NOMO-1 (cell line): ENCODE results near the gene HECA.

ENCODE experiments used
- DNase-seq, 2 experiments: peaks; one replicate each; lab custom pipeline; 2025; ENCODE audit not compliant: unreplicated experiment in 2 of 2; lab: John Stamatoyannopoulos, UW

The HECA gene

DNA sequence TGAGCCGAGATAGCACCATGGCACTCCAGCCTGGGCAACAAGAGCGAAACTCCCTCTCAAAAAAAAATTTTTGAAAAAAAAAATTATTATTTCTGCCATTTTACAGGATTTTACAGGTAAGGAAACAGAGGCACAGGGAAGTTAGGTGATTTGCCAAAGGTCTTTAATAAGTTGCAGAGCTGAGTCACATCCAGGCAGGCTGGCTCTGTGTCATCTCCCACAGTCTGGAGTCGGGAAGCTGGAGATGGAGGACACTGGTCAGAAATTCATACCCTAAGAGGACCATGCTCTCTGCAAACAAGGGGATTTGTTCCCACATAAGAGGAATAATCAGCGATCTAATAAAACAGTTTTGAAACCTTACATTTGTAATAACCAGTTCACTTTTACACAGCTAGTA, 24.1 kb downstream of the HECA start:
- DNase-seq: no peak

DNA sequence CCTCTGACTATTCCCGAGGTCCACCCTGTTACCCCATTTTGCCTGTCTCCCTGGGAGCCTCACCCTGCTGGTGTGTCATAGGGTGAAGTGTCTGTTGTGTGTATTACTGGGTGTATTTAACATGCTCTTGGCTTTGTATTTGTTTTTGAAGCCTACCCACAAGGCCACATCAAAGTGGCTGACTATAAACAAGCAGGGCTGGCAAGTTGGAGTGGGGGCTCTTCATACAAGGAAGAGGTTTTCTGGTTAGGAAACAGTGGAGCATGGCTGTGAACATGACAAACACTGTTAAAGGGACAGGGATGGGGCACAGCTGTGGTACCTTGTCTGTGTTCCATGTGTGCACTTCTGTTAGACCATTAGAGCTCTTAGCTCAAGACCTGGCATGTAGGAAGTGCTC, 26.3 kb downstream of the HECA start:
- no peak for DNase-seq

DNA sequence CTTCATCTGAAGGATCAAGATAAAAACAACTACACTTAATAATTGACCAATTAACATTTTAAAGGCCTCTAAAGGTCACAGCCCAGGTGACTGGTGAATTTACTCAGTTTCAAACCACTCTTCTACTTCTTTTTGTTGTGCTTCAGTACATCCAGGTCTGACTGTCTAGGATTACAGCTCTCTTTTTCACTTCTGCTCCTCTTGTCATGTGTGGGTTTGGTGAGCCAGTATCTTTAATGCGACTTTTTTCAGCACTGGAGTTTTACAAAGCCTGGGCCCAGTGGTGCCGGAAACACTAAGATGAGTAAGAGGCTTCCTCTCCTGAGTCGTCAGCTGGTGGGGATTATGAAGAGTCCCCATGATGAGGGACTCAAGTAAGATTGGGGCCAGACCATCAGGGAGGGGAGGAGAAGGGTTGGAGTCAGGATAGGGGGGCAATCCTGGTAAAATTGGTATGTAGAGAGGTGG, 27.0 kb downstream of the HECA start:
- DNase-seq: no peak

DNA sequence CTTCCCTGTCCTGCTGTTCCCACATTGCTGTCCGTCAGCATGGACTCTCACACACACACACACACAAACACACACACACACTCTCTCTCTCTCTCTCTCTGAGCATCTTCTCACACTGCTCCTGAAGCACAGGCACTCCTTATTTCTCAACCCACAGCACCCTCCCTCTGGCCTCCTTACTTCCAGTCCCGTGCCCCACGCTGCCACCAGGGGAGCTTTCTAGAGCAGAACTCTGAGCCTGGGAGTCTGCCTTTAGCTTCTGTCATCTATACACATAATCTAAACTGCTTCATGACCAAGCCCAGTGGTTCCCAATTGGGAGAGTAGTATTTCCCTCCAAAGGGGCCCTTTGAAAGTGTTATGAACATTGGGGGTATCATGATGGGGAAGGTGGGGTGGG, 29.1 kb downstream of the HECA start:
- DNase-seq: no peak

DNA sequence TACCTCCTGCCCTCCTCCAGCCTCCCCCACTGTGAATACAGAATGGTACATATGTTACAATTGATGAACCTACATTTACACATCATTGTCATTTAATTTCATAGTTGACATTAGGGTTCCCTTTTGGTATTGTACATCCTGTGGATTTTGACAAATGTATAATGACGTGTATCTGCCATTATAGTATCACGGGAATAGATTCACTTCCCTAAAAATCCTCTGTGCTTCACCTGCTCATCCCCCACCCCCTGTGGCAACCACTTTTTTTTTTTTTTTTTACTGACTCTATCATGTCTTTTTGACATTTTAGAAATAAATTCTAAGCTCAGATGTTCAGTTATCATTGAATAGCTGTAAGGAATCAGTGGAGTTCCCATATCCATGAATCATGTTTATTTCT, 30.4 kb downstream of the HECA start:
- peak in 1 of 2 experiments; percentile 31 for DNase-seq

DNA sequence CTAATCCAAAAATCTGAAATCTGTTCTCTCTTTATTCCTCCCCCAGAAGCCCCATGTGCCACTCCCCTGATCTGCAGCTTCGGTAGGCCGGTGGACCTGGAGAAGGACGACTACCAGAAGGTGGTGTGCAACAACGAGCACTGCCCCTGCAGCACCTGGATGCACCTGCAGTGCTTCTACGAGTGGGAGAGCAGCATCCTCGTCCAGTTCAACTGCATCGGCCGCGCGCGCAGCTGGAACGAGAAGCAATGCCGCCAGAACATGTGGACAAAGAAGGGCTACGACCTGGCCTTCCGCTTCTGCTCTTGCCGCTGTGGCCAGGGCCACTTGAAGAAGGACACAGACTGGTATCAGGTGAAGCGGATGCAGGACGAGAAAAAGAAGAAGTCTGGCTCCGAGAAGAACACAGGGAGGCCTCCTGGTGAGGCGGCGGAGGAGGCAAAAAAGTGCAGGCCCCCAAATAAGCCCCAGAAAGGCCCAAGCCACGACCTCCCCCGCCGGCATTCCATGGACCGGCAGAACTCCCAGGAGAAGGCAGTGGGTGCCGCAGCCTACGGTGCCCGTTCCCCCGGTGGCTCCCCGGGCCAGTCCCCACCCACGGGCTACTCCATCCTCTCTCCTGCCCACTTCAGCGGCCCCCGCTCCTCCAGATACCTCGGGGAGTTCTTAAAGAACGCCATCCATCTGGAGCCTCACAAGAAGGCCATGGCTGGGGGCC, 31.5 kb downstream of the HECA start:
- no peak for DNase-seq

DNA sequence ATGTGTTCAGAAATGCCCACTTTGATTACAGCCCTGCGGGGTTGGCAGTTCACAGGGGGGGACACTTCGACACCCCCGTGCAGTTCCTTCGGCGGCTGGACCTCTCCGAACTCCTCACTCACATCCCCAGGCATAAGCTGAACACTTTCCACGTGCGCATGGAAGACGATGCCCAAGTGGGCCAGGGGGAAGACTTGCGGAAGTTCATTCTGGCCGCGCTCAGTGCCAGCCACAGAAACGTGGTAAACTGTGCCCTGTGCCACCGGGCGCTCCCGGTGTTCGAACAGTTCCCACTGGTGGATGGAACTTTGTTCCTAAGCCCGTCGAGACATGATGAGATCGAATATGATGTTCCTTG, 32.1 kb downstream of the HECA start:
- DNase-seq: no peak

DNA sequence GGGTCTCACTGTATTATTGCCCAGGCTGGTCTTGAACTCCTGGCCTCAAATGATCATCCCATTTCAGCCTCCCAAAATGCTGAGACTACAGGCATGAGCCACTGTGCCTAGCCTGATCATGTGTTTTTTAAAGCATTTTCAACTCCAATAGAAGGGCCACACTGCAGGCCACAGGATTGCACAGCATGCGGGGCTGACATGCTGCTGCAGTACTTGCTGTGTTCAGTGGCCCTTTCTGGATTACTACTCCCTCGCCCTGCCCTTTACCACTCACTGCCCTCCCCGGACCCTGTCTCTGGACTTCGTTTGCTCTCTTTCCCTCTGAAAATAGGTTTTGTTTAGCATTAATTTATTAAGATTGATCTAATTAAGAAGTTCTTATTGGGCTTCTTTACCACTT, 37.3 kb downstream of the HECA start:
- DNase-seq: no peak

DNA sequence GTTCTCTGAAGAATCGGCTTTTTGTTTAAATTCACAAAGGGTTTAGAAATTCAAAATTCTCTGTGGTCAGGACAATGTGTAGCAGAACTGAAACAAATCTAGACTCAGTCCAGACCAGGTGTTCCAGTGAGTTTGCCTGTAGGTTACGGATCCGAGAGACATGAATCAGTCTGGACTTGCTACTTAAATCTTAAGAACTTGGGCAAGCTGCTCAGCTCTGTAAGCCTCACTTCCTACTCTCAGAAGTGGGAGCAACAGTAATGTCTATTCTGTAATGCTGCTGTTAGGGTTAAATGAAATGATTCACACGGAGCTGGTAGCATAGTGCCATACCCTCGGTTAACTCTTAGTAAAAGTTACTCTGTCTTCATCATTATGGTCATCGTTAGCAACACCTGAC, 37.7 kb downstream of the HECA start:
- no peak for DNase-seq

DNA sequence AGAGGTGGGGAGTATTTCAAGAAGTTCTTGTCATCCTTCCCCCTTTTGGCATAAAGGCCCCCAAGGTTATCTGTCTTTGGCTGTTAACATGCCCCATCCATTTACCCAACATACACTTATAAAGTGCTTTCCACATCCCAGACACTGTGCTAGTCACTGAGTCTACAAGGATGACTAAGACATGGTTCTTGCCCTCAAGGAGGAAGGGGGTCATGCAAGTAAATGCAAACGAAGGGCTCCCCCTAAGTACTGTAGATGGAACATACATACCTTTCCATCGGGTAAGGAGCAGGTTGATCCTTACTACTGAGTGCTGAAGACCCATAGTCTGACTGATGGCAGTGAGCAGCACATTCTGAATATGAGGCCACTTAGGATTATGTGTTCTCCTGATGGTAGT, 38.3 kb downstream of the HECA start:
- DNase-seq: no peak

DNA sequence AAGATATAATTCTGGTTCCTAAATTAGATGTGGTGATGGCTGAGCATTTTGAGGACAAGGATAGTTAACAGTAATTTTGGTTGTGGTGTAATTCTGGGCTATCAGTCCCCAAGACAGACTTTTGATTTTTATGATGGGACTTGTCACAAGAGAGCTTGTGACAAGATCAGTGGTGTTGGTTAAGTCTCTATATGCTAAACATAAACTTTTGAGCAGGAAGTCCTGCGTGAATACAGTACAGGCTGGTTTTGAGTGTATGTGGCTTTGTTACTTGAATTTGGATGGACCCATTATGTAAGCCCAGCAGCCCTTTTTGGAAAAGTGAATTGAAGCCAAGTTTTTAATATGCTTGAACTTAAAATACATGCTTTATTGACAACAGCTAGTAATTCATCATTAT, 38.9 kb downstream of the HECA start:
- no peak for DNase-seq

DNA sequence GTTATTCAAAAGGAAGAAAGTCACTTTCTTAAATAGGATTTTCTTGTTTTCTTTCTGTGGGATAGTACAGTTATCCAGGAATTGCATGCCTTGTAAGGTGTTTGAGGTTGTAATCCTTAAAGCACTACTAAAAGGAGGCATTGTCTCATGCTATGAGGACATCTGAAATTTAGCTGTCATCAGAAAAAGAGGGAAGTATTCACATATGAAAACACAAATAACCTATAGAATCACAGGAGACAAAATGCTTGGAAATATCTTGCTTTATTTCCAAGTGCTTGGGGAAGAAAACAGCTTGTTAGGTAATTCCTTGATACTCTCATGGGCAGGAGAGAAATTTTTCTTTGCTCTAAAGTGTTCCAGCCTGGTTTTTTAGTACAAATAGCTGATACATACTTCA, 40.1 kb downstream of the HECA start:
- peak in 1 of 2 experiments; percentile 36 for DNase-seq

DNA sequence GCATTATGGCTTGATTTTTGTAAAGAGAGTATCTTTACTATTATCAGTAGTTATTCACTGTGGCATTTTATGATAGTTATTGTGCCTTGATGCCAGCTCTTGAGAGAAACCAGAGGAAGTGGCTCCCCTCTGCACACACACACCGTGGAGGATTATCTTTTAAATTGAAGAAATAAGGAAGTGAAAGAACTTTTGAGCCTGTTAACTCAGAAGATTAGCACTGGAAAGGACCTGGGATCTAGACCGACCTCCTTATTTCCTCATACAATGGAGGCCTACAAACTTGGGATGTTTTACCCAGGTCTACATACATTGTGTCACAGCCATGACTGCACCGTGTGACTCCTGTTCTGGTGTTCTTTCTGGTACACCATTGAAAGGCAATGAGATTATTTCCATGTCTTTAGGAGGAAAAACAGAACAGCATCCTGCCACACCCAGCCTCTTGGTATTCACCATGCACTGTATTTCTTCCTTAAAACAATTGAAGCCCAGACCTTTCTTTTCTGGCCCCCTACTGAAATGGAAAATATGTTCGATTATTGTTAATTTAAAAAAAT, 40.6 kb downstream of the HECA start:
- peak; percentile 72 to 87 for DNase-seq

DNA sequence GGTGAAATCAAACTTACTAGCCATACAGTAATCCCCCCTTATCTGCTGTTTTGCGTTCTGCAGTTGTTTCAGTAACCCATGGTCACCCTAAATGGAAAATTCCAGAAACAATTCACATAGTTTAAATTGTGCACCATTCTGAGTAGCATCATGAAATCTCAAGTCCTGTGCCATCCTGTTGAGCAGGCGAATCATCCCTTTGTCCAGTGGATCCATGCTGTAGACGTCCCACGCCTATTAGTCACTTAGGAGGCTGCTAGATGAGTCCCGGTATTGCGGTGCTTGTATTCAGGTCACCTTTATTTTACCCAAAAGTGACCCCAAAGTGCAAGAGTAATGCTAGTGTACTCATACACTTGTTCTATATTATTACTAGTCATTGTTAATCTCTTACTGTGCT, 46.4 kb downstream of the HECA start:
- no peak for DNase-seq

DNA sequence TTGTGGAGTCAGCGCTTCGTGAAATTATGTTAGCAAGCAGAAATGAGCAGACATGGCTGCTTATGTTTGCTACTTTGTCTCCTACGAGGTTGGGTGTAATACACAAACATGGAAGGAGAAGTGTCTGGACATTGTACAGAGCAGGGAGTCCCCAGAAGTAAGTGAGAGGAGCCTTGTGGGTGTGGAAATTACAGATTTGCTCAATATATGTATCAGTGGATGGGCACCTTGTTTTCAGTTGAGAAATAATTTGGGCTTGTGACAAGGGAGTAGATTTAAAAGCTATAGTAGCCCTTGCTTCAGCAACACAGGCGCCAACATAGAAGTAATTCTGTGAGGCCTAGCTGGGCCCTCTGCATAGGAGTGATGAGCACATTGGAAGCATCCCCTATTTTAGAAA, 49.2 kb downstream of the HECA start:
- no peak for DNase-seq

DNA sequence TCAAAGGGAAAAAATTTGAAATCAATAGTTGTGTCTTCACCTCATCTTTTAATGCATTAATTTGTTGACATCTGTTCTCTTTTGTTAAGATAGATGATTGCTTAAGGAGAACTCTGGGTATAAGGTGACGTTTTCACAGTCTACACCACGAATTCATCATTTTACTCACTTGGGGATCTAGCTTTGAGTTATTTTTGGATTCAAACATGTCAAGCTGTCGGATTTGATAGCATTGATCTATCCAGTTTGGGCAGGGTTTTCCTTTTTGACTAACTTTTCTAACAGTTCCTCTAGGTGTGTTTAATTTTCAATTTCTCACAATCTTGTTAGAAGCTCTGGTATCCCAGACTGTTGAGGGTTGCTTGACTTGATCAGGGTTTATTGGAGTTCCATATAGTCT, 49.6 kb downstream of the HECA start:
- no peak for DNase-seq

DNA sequence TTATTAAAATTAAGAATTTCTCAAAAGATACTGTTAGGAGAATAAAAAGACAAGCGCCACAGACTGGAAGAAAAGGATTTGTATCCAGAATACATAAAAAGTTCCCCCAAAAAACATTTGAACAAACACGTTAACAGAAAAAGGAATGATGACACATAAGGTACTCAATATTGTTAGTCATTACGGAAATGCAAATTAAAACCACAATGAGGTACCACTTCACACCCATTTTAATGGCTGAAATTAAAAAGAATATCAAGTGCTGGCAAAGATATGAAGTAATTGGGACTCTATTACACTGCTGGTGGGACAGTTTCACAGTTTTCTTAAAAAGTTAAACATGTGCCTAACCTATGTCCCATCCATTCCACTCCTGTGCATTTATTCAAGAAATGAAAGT, 51.4 kb downstream of the HECA start:
- DNase-seq: no peak

DNA sequence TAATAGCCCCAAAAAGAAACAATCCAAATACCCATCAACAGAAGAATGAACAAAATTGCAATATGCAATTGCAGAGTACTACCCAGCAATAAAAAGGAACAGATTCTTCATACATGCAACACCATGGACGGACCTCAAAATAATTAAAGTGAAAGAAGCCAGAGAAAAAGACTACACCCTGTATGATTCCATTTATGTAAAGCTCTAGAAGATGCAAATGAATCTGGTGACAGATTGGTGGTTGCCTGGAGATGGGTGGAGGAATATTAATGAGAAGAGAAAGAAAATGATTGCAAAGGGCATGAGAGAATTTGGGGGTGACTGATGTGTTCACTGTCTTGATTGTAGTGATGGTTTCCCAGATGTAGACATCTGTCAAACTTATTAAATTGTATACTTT, 51.8 kb downstream of the HECA start:
- no peak for DNase-seq

DNA sequence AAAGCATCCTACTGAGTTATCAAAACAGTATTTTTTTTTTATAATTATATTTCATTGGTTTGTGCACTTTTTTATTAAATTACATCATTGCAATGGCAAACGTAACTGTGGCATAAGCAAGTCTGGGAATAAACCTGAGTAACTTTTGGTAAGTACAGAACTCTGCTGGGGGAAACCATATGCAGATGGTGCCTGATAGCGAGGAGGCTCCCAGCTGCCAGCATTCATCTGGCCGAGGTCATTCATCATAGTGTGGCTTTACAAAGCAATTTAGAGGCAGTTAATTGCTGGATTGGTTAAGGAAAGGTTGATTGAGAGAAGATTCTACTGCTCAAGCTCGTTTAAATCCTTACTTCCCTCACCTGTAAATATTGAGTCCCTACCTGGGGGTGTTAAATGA, 52.6 kb downstream of the HECA start:
- DNase-seq: no peak

DNA sequence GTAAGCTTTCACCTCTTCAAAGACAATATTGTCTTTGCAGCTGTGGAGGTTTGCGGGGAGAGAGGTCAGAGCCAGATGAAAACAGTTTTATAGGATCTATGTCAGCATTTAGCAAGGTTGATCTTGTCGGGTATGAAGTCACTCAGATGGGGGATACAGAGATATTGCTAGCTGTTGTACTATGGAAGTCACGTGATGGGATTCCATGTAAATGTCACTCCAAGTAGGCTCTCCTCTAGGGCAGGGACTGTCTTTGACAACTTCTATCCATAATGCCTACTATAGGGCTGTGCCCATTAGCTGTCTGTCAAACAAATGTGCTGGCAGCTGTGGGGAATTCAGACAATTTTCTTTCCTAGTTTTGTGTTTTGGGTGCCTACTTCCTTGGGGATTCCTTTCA, 54.8 kb downstream of the HECA start:
- no peak for DNase-seq

DNA sequence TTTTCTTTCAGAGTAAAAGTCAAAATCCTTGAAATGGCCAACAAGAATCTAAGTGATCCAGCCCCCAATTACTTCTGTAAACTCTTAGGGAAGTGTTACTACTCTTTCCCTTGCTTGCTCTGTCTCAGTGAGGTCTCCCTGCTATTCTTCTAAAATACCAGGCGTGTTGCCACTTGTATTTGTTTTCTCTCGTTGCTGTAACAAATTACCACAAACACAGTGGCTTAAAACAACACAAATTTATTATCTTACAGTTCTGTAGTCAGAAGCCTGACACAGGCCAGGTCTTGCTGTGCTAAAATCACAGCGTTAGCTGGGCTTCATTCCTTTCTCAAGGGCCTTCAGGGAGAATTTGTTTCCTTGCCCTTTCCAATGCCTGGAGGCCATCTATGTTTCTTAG, 59.9 kb downstream of the HECA start:
- no peak for DNase-seq

DNA sequence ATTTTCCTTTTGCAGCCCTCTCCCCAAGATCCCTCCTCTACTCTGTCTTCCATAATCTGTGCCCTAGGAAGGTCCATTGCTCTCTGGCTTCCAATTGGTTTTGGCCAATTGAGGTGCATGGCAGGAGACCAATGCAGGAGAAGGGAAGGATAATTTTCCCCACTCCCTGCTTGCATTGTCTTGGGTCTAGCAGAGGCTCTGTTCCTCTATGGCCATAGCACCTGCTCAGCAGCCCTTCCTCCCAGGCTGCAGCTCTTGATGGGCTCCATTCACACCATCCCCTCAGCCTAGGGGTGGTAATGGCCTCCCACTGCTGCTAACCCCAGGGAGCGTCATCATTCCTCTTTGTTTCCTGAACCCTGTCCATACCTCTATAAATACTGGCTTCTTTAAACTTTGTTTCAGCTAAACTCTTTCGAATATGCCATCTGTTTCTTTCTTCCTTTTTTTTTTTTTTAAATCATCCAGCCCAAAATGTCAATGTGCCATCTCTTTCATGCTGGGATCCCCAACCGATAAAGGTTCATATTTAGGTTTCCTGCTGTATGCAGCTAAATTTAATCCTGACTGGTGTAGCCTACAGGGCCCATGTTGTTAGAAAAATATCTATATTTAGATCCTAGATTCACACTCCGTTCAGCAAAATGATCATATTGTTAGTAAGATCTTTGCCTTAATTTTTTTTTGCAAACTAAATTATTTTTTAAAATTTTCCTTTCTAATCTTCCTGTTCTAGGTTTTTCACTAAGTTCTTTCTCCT, 63.8 kb downstream of the HECA start:
- no peak for DNase-seq
